ENCODE measurements around the gene GGA3. TPM values are rescaled to one million over a fixed set of nuclear protein-coding genes. Genes with fewer than 3 reads are reported as not detected.
"Not testable (repeated sequence)": the region's sequence is repeated elsewhere in the genome, so short reads cannot be mapped to it uniquely, and the experiment has no call there.

The GGA3 gene
- total RNA-seq, 2 donors from 2014 or later, result 32.5 to 48.4 TPM

- TF ChIP-seq CTCF (IDR thresholded peaks at IDR 0.05), result no peak
- H3K27ac ChIP-seq, result no peak overlapping the region
- peaks cover 5% of the 10 kb centered on the region for H3K36me3 ChIP-seq
- H3K27me3 ChIP-seq, result no peaks in the 10 kb centered on the region
- no peak overlapping the region for H3K4me3 ChIP-seq
- H3K9ac ChIP-seq (ENCODE audit: low read depth in 2 of 2, low read length in 2 of 2), result no peak overlapping the region
- no peaks in the 10 kb centered on the region for H3K9me3 ChIP-seq
- no peak for DNase-seq
- H3K4me1 ChIP-seq, result peaks cover 8% of the 10 kb centered on the region
- intact Hi-C loops (cut with DNase I), result no loop called here
Measured at GRCh38 chr17:75266316-75267152, 5.1 kb upstream of the GGA3 start.

- Histone ChIP-seq H3K4me1 (peaks cover 8% of the 10 kb centered on the region), H3K9ac (ENCODE audit: low read depth in 2 of 2, low read length in 2 of 2) (no peak overlapping the region)
Measured at GRCh38 chr17:75265614-75266315, 4.4 kb upstream of the GGA3 start.

DNA sequence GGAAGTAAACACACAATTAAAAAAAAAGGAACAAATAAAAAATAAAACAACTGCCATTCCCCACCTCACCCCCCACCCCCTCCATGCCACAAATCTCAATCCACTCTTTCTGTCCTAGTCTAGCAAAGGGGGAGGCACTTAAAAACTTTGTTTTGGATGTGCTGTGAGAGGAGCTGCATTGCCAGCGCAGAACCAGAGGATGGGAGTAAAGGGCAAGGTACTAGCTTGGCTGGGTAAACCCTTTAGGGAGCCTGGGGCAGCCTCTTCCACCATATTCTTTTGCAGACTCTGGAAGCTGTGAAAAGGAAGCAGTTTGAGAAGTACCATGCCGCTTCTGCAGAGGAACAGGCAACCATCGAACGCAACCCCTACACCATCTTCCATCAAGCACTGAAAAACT lies 1.6 kb upstream of the GGA3 start:
- no peak for TF ChIP-seq CTCF (IDR thresholded peaks at IDR 0.05)
- Histone ChIP-seq H3K4me3 (no peak overlapping the region), H3K4me1 (peaks cover 20% of the 10 kb centered on the region), H3K27ac (no peak overlapping the region), H3K27me3 (no peaks in the 10 kb centered on the region), H3K9me3 (no peaks in the 10 kb centered on the region), H3K9ac (ENCODE audit: low read depth in 2 of 2, low read length in 2 of 2) (peak overlapping the region in 1 of 2 donors; percentile 100), H3K36me3 (peaks cover 5% of the 10 kb centered on the region)
- DNase-seq, result no peak
- intact Hi-C loops (cut with DNase I), result no loop called here

More at GRCh38 chr17:75265614-75266315, 4.4 kb upstream of the GGA3 start:
- TF ChIP-seq CTCF (IDR thresholded peaks at IDR 0.05), result no peak
- DNase-seq, result no peak
- H3K27ac ChIP-seq, result no peak overlapping the region
- no peak overlapping the region for H3K4me3 ChIP-seq
- H3K9me3 ChIP-seq, result no peaks in the 10 kb centered on the region
- intact Hi-C loops (cut with DNase I), result no loop called here
- H3K36me3 ChIP-seq, result peaks cover 5% of the 10 kb centered on the region
- no peaks in the 10 kb centered on the region for H3K27me3 ChIP-seq

GRCh38 chr17:75262112-75262606 lies 753 bp upstream of the GGA3 start:
- no peak for TF ChIP-seq CTCF (IDR thresholded peaks at IDR 0.05)

DNA sequence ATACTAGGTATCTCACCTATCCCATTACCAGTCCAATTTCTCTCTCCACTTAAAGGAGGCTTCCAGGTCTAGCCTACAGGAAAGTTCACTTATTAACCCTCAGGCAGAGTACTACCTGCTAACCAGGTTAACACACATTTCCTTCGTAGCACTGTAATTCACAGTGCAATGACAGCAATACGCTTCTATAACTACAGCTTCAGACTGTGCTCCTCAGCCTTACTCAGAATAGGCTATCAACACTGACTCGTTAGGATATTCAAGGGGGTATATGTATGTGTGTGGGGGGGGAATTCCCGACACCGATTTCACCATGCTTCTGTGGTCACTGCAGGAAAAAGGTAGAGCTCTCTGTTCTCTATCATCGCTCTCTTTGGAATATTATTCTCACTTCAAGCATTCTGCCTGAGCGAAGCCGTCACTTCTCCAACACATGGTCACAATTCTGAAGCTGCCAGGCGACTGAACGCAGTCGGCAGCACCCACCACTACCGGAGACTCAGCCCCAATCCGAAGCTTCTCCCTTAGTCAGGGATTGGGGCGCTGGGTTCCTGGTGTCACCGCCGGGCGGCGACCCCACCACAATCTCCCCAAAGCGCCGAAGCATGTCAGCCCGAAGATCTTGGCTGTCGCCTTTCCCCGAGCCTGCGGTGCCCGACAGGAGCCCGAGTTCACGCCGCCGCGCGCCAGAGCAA lies 618 bp downstream of the GGA3 start:
- Histone ChIP-seq H3K27me3 (no peaks in the 10 kb centered on the region), H3K4me1 (peaks cover 20% of the 10 kb centered on the region), H3K4me3 (peak overlapping the region; percentile 93), H3K9me3 (no peaks in the 10 kb centered on the region), H3K27ac (peak overlapping the region; percentile 81), H3K36me3 (peaks cover 4% of the 10 kb centered on the region), H3K9ac (ENCODE audit: low read depth in 2 of 2, low read length in 2 of 2) (peak overlapping the region; percentile 97 to 100)
- DNase-seq, result no peak
- no peak for TF ChIP-seq CTCF (IDR thresholded peaks at IDR 0.05)
- intact Hi-C loops (cut with DNase I), result no loop called here

More at GRCh38 chr17:75262112-75262606, 753 bp upstream of the GGA3 start:
- Histone ChIP-seq H3K9ac (ENCODE audit: low read depth in 2 of 2, low read length in 2 of 2) (peak overlapping the region; percentile 97 to 100), H3K9me3 (no peaks in the 10 kb centered on the region), H3K4me3 (peak overlapping the region; percentile 93), H3K27ac (peak overlapping the region; percentile 81), H3K27me3 (no peaks in the 10 kb centered on the region), H3K4me1 (peaks cover 20% of the 10 kb centered on the region), H3K36me3 (peaks cover 5% of the 10 kb centered on the region)
- DNase-seq, result peak; percentile 40
- intact Hi-C loops (cut with DNase I), result no loop called here

GRCh38 chr17:75257228-75257627 lies 4.2 kb downstream of the GGA3 start:
- H3K27me3 ChIP-seq; H3K27ac ChIP-seq; H3K9me3 ChIP-seq; DNase-seq; intact Hi-C loops (cut with DNase I); H3K9ac ChIP-seq (ENCODE audit: low read depth in 2 of 2, low read length in 2 of 2); H3K4me3 ChIP-seq; H3K36me3 ChIP-seq: not testable (repeated sequence)
- peaks cover 12% of the 10 kb centered on the region for H3K4me1 ChIP-seq

- H3K27me3 ChIP-seq; intact Hi-C loops (cut with DNase I); DNase-seq; H3K9ac ChIP-seq (ENCODE audit: low read depth in 2 of 2, low read length in 2 of 2); H3K4me3 ChIP-seq; H3K9me3 ChIP-seq; H3K36me3 ChIP-seq; H3K27ac ChIP-seq: not testable (repeated sequence)
- peaks cover 12% of the 10 kb centered on the region for H3K4me1 ChIP-seq
Measured at GRCh38 chr17:75255954-75256698, 5.3 kb downstream of the GGA3 start.

All from colonic mucosa (tissue), 4 donors.